ENCODE data around the gene MGAT4B. TPM values are rescaled to one million over a fixed set of nuclear protein-coding genes. Genes with fewer than 3 reads are reported as not detected.
"Not testable (repeated sequence)": the region's sequence is repeated elsewhere in the genome, so short reads cannot be mapped to it uniquely, and the experiment has no call there.

The MGAT4B gene
- total RNA-seq, 2 experiments from 2014 or later, result 95.8 to 96.8 TPM

DNA sequence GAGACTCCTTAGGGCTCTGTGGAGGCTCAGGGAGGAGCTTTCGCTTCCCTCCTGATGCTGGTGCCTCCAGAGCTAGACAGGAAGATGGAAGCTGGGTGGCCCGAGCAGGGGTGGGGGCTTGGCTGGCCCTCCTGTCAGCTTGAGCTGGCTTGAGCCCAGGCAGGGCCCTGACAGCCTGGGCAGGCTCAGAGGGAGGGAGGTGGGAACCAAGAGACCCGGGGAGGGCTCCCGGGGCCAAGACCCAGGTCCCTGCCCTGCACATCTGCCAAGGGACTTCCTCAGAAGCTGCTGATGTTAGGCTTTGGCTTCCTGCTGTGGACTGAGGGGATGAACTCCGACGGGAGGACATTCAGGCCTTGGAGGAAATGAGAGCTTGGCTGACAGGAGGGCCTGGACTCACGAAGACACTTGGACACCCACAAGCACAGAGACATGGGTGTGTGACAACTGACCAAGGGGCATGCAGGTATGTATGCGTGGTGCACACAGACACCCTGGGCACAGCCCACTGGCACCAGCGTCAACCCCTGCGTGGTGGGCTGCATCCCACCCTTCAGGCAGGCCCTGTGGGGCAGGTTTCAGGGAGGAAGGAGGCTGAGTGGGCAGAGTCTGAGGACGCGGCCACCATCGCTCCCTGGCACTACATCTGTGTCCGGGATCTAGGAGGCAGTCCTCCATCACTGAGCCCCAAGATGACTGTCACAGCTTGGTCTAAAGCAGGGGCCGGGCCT lies 14.6 kb downstream of the MGAT4B start:
- DNase-seq, result no peak
- peaks cover 3% of the 10 kb centered on the region for H3K36me3 Mint-ChIP-seq
- no peaks in the 10 kb centered on the region for H3K27me3 Mint-ChIP-seq
- H3K27ac Mint-ChIP-seq, result no peak overlapping the region
- intact Hi-C loops (cut with micrococcal nuclease), result loop anchor here (10.0 kb wide), 1 partner anchor 237 kb away; the partner anchor contains the start of gene RUFY1
- no peaks in the 10 kb centered on the region for H3K9me3 Mint-ChIP-seq
- CTCF ChIA-PET, result interaction anchor here (0.7 to 1.6 kb wide), 3 partner anchors 10 to 29 kb away, joined by 3 to 10 read pairs (median 4); no protein-coding TSS in a partner anchor
- POLR2A ChIA-PET, result no interaction called here
- no peak overlapping the region for H3K4me3 Mint-ChIP-seq
- peaks cover 25% of the 10 kb centered on the region for H3K4me1 Mint-ChIP-seq (ENCODE audit: low read depth)

DNA sequence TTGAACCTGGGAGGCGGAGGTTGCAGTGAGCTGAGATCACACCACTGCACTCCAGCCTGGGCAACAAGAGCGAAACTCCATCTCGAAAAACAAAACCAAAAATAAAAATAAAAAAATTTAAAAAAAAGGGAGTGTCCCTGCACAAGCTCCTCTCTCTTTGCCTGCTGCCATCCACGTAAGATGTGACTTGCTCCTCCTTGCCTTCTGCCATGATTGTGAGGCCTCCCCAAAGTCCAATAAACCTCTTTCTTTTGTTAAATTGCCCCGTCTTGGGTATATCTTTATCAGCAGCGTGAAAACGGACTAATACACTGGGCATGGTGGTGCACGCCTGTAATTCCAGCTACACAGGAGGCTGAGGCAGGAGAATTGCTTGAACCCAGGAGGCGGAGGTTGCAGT lies 17.4 kb downstream of the MGAT4B start:
- H3K9me3 Mint-ChIP-seq, POLR2A ChIA-PET: not testable (repeated sequence)

DNA sequence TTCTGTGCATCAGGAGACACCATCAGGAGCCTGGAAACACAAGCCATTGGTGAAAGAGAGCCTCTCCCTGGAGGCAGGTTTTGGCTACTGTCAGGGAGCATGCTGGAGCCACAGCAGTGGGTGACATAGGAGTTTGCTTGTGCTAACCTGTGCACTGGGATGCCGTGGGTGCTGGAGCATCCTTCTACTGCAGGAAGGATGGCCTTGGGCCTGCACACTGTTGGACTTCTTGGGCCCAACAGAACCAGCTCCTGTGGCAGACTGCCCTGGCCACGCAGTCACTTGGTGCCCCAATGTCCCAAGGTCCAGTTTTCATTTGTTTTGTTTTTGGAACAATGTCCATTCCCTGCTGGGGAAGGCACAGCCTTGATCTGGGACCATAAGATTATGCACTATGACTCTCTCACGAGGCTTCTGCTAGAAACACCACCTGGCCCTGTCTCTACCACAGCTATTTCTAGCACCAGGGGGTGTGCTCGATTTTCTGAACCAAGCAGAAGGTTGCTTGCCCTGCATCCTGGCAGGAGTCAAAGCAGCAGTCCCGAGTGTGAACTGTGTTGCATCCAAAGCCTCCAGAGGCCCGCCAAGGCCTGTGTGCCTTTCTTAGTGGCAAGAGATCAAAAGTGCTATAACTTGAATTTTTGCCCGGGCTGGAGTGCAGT lies 18.3 kb downstream of the MGAT4B start:
- H3K4me1 Mint-ChIP-seq (ENCODE audit: low read depth), result peaks cover 2% of the 10 kb centered on the region
- intact Hi-C loops (cut with micrococcal nuclease), result no loop called here
- ChIA-PET POLR2A (no interaction called here), CTCF (interaction anchor here (2.7 kb wide), 1 partner anchor 25 kb away, joined by 16 read pairs; no protein-coding TSS in a partner anchor)
- no peak for DNase-seq
- H3K27ac Mint-ChIP-seq, result no peak overlapping the region
- no peaks in the 10 kb centered on the region for H3K36me3 Mint-ChIP-seq
- no peak overlapping the region for H3K4me3 Mint-ChIP-seq
- H3K27me3 Mint-ChIP-seq, result no peaks in the 10 kb centered on the region
- H3K9me3 Mint-ChIP-seq, result no peaks in the 10 kb centered on the region

More for the DNA sequence above, 17.4 kb downstream of the MGAT4B start:
- DNase-seq; H3K36me3 Mint-ChIP-seq; intact Hi-C loops (cut with micrococcal nuclease); H3K27me3 Mint-ChIP-seq; H3K4me3 Mint-ChIP-seq; H3K27ac Mint-ChIP-seq: not testable (repeated sequence)
- CTCF ChIA-PET, result interaction anchor here (2.7 kb wide), 1 partner anchor 26 kb away, joined by 16 read pairs; no protein-coding TSS in a partner anchor
- peaks cover 10% of the 10 kb centered on the region for H3K4me1 Mint-ChIP-seq (ENCODE audit: low read depth)

DNA sequence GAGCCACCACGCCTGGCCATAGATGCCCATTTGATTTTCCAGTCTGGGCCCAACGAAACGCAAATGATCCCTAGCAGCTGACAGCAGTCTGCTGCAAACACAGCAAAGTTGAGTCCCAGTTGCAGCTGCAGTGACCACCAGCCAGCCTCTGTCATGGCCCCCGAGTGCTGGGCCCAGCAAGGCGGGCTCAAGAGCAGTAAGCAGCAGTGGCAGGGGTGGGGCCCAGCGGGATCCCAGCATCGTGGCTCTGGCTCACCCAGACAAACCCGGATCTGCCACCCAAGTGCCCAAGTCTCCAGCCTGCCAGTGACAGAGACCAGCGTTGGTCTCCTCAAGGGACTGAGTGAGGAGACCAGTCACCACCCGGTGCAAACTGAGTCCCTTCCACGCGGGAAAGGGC lies 19.8 kb downstream of the MGAT4B start:
- CTCF ChIA-PET, result interaction anchor here (2.7 kb wide), 1 partner anchor 24 kb away, joined by 16 read pairs; no protein-coding TSS in a partner anchor
- POLR2A ChIA-PET, result no interaction called here
- Mint-ChIP-seq H3K36me3 (no peaks in the 10 kb centered on the region), H3K4me3 (no peak overlapping the region), H3K27me3 (no peaks in the 10 kb centered on the region), H3K27ac (no peak overlapping the region), H3K4me1 (ENCODE audit: low read depth) (no peaks in the 10 kb centered on the region), H3K9me3 (no peaks in the 10 kb centered on the region)
- DNase-seq, result no peak
- intact Hi-C loops (cut with micrococcal nuclease), result no loop called here

DNA sequence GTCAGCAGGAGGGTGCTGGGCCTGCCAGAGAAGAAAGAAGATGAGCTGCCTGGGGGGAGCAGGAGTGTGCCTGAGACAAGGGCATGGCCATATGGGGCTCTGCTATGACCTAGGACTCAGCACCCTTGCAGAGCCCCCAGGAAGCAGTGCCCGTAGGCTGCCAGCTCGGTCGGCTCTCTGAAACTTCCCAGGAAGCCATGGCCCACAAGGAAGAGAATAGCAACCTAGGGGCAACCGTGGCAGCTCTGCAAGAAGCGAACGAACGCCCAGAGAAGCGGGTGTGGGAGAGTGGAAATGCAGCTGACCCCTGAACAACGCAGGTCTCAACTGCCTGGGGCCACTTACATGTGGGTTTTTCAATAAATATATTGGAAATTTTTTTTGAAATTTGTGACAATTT lies 23.5 kb downstream of the MGAT4B start:
- POLR2A ChIA-PET, result no interaction called here
- intact Hi-C loops (cut with micrococcal nuclease), result no loop called here
- H3K4me3 Mint-ChIP-seq, result no peak overlapping the region
- H3K27ac Mint-ChIP-seq, result no peak overlapping the region
- CTCF ChIA-PET, result no interaction called here
- DNase-seq, result no peak
- no peaks in the 10 kb centered on the region for H3K4me1 Mint-ChIP-seq (ENCODE audit: low read depth)
- no peaks in the 10 kb centered on the region for H3K9me3 Mint-ChIP-seq
- no peaks in the 10 kb centered on the region for H3K36me3 Mint-ChIP-seq
- H3K27me3 Mint-ChIP-seq, result no peaks in the 10 kb centered on the region

DNA sequence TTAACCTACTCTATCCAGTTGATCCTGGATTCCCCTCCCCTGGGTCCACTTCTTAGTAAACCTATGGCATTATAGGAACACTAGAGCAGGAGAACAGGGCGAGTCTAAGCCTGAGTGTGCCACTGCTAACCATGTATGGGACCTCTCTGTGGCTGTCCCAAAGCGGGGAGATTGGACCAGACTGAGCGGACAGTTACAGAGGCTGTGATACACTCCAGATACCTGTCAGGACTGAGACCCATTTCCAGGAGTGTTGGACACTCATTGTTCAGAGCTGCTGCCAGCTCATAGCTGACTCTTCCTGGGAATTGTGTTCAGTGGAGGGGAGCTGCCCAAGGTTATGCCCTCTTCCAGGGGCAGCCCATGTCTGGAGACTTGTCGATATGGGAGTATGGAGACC lies 24.8 kb downstream of the MGAT4B start:
- ChIA-PET POLR2A (no interaction called here), CTCF (interaction anchor here (1.5 kb wide), 1 partner anchor 10 kb away, joined by 3 read pairs; no protein-coding TSS in a partner anchor)
- H3K27me3 Mint-ChIP-seq, result no peaks in the 10 kb centered on the region
- intact Hi-C loops (cut with micrococcal nuclease), result no loop called here
- no peak overlapping the region for H3K27ac Mint-ChIP-seq
- H3K4me1 Mint-ChIP-seq (ENCODE audit: low read depth), result no peaks in the 10 kb centered on the region
- no peaks in the 10 kb centered on the region for H3K36me3 Mint-ChIP-seq
- H3K9me3 Mint-ChIP-seq, result no peaks in the 10 kb centered on the region
- DNase-seq, result no peak
- no peak overlapping the region for H3K4me3 Mint-ChIP-seq

DNA sequence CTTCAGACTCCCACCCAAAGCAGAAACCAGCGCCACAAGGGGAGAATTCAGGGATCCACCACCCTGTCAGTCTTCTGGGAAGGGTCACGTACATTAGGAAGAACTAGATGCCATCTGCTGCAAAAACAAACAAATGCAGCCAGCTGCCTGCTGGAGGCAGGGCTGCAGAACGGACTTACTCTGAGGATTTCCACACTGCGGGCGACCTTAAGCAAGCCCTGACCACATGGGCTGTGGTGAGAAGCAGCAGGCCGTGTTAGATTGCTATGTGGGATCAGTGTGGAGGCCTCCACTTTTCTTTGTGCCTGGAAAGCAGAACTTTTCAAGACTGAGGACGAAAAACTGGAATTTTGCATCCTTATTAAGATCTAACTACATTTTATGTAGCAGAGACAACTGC lies 26.3 kb downstream of the MGAT4B start:
- Mint-ChIP-seq H3K9me3 (no peaks in the 10 kb centered on the region), H3K36me3 (peaks cover 8% of the 10 kb centered on the region), H3K4me1 (ENCODE audit: low read depth) (no peaks in the 10 kb centered on the region), H3K27me3 (no peaks in the 10 kb centered on the region), H3K4me3 (no peak overlapping the region), H3K27ac (no peak overlapping the region)
- DNase-seq, result no peak
- intact Hi-C loops (cut with micrococcal nuclease), result no loop called here
- ChIA-PET POLR2A (no interaction called here), CTCF (interaction anchor here (1.6 kb wide), 1 partner anchor 17 kb away, joined by 4 read pairs; no protein-coding TSS in a partner anchor)

DNA sequence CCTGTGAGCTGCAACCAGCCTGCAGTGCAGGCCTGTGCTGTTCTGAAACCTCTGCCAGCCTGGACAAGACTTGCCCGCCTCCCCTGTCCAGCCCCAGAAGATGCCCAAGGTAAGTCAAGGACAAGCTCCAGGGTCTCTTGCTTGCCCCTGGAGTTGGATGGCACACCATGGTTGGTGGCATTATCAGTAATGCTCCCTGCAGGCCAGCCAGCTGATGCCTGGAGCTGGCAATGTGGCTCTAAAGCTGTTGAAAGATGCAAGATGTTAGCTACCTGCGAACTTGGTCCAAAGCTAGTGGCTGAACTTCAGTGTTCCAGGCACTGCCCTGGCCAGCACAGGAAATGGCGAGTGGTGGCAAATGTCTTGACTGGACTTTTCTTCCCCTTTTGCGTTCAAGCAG lies 26.8 kb downstream of the MGAT4B start:
- ChIA-PET CTCF (interaction anchor here (1.6 kb wide), 1 partner anchor 17 kb away, joined by 4 read pairs; no protein-coding TSS in a partner anchor), POLR2A (no interaction called here)
- peaks cover 8% of the 10 kb centered on the region for H3K36me3 Mint-ChIP-seq
- H3K27ac Mint-ChIP-seq, result no peak overlapping the region
- no peaks in the 10 kb centered on the region for H3K4me1 Mint-ChIP-seq (ENCODE audit: low read depth)
- no peaks in the 10 kb centered on the region for H3K27me3 Mint-ChIP-seq
- intact Hi-C loops (cut with micrococcal nuclease), result no loop called here
- no peaks in the 10 kb centered on the region for H3K9me3 Mint-ChIP-seq
- H3K4me3 Mint-ChIP-seq, result no peak overlapping the region
- DNase-seq, result no peak

DNA sequence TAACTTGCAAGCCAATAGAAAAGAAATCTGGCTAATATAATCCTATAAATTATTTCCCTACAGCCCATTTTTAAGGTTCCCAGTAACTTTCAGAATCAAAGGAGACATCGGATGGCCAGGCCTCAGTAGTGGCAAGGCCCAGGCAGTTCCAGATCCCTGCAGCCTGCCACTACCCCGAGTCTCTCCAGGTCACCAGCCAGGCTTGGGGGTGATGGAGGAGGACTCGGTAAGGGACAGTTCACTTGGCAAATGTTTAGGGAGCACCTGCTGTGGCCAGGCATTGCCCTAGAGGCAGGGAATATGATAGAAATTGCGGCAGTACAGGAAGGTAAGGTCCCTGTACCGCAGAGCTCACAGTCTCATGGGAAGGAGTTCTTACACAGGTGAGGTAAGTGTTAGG lies 28.1 kb downstream of the MGAT4B start:
- intact Hi-C loops (cut with micrococcal nuclease), result no loop called here
- no peaks in the 10 kb centered on the region for H3K9me3 Mint-ChIP-seq
- no peaks in the 10 kb centered on the region for H3K27me3 Mint-ChIP-seq
- DNase-seq, result no peak
- CTCF ChIA-PET, result interaction anchor here (3.4 kb wide), 1 partner anchor 15 kb away, joined by 19 read pairs; no protein-coding TSS in a partner anchor
- no peak overlapping the region for H3K27ac Mint-ChIP-seq
- POLR2A ChIA-PET, result no interaction called here
- H3K4me3 Mint-ChIP-seq, result no peak overlapping the region
- H3K4me1 Mint-ChIP-seq (ENCODE audit: low read depth), result no peaks in the 10 kb centered on the region
- H3K36me3 Mint-ChIP-seq, result peaks cover 10% of the 10 kb centered on the region

DNA sequence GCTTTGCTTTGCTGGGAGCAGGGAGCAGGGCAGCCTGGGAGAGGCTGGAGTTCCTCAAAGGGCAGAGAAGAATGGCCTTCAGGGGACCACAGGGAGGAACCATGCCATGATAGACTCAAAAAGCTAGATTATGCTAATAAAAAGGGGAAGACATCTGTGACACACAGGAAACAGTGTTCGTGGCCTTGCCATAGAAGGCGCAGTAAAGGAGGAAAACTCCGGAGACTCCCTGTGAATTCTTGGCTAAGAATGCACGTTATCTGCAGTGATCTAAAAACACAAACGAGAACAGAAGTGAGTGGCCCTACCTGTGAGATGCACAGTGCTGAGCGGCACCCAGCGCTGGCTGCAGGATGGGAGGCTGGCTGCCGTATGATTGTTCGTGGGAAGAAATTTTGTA lies 28.8 kb downstream of the MGAT4B start:
- Mint-ChIP-seq H3K9me3 (no peaks in the 10 kb centered on the region), H3K4me3 (no peak overlapping the region), H3K27me3 (no peaks in the 10 kb centered on the region), H3K27ac (no peak overlapping the region), H3K36me3 (peaks cover 14% of the 10 kb centered on the region), H3K4me1 (ENCODE audit: low read depth) (no peaks in the 10 kb centered on the region)
- no peak for DNase-seq
- ChIA-PET CTCF (interaction anchor here (1.1 to 3.4 kb wide), 3 partner anchors 15 to 42 kb away, joined by 3 to 19 read pairs (median 5); no protein-coding TSS in a partner anchor), POLR2A (no interaction called here)
- intact Hi-C loops (cut with micrococcal nuclease), result no loop called here

DNA sequence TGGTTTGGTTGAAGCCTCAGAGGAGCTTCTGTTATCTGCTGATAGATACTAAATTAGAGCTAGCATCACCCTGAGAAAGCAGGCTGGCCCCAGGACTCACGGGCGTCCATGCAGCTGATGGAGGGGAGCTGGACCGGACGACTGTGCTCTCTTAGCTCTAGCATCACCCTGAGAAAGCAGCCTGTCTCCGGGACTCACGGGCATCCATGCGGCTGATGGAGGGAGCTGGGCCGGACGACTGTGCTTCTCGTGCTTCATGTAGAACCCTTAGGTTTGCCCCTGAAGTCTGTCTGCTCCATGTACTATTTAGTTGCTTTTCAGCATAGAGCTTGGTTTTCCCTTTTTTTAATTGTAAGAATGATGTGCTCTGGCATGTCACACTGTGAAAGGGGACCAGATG lies 29.2 kb downstream of the MGAT4B start:
- intact Hi-C loops (cut with micrococcal nuclease), result no loop called here
- Mint-ChIP-seq H3K27ac (no peak overlapping the region), H3K9me3 (no peaks in the 10 kb centered on the region), H3K27me3 (no peaks in the 10 kb centered on the region), H3K4me3 (no peak overlapping the region), H3K36me3 (peaks cover 15% of the 10 kb centered on the region), H3K4me1 (ENCODE audit: low read depth) (no peaks in the 10 kb centered on the region)
- ChIA-PET CTCF (interaction anchor here (1.1 to 3.4 kb wide), 3 partner anchors 14 to 41 kb away, joined by 3 to 19 read pairs (median 5); no protein-coding TSS in a partner anchor), POLR2A (no interaction called here)
- no peak for DNase-seq

DNA sequence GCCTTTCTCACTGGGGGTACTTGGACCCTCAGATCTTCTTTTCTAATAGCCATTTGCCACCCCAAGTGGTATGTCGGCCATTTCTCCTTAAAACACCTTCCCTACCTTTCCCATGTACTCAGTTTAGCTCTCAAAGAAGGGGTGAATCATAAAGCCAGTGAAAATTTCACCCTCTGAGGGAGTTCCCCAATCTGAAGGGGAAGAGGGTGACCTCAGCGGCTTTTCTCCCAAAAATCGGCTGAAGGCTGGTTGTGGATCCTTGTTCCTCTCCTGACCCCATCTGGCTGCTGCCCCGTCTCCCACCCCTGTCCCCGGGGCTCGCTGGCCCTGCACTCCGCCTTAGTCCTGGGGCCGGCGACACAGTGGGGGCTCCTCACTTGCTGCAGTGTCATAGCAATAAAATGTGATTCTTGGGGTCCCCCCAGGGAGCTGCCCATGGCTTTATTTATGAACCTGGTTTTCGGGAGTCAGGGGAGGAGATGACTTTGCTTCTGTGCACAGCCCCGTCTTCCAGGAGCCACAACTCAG lies 30.2 kb downstream of the MGAT4B start:
- H3K27me3 Mint-ChIP-seq, result no peaks in the 10 kb centered on the region
- ChIA-PET CTCF (interaction anchor here (1.1 to 3.4 kb wide), 2 partner anchors 13 to 40 kb away, joined by 3 to 19 read pairs; no protein-coding TSS in a partner anchor), POLR2A (no interaction called here)
- H3K36me3 Mint-ChIP-seq, result peaks cover 16% of the 10 kb centered on the region
- no peak overlapping the region for H3K4me3 Mint-ChIP-seq
- no peaks in the 10 kb centered on the region for H3K9me3 Mint-ChIP-seq
- H3K27ac Mint-ChIP-seq, result no peak overlapping the region
- intact Hi-C loops (cut with micrococcal nuclease), result no loop called here
- no peak for DNase-seq
- H3K4me1 Mint-ChIP-seq (ENCODE audit: low read depth), result no peaks in the 10 kb centered on the region
